OCI-LY3 (cell line): ENCODE measurements around the gene ERP27.

ENCODE experiments used
- CTCF ChIP-seq: fragments of 200-600, 300-600 bp; sonication (generic); IDR thresholded peaks from 2 replicates; pipeline ENCODE4 v1.5.1; 2014; ENCODE audit warnings: antibody characterized with exemption, low read length, low read depth
- EZH2phosphoT487 ChIP-seq: fragments of 200-600 bp; shearing (Covaris generic); IDR thresholded peaks from 2 replicates; pipeline ENCODE4 v1.6.1; 2018; ENCODE audit warnings: antibody characterized with exemption, mixed run types, low read depth

GRCh38 chr12:14941369-14941768 is 3.0 kb upstream of the ERP27 start:
- TF ChIP-seq CTCF (no peak), EZH2phosphoT487 (no peak)
